Measurements from ENCODE around the gene PIK3R3. TPM values are rescaled to one million over a fixed set of nuclear protein-coding genes. Genes with fewer than 3 reads are reported as not detected.
A peak's percentile ranks its signal among the peaks of the same experiment; 100 is the strongest.

The PIK3R3 gene
- polyA plus RNA-seq, 2 of the 4 experiments (the other 2 are of a cell fraction): 2.1 to 2.2 TPM

- ChIA-PET CTCF (no interaction called here), POLR2A (no interaction called here)
- H3K27ac ChIP-seq: no peak overlapping the region
- no peaks in the 10 kb centered on the region for H3K4me1 ChIP-seq
- 86% methylated on average over 6 of the region's 6 CpGs for WGBS (ENCODE audit: missing lambda C conversion rate)
- H3K4me3 ChIP-seq: no peak overlapping the region
- H3K9me3 ChIP-seq: no peaks in the 10 kb centered on the region
- no peak for ATAC-seq
- DNase-seq (ENCODE audit: low read depth in 1 of 2, low spot score in 1 of 2): peak in 1 of 2 experiments; percentile 9
- FAIRE-seq: no peak
- H3K4me2 ChIP-seq: no peak overlapping the region
- TF ChIP-seq HOXB5 (CRISPR knock-in tag; IDR thresholded peaks at IDR 0.05): no peak
- TF ChIP-seq ZFP36 (IDR thresholded peaks at IDR 0.05; ENCODE audit: borderline replicate concordance, partially characterized antibody): no peak
- no peak for TF ChIP-seq CHD4 (IDR thresholded peaks at IDR 0.05; ENCODE audit: borderline replicate concordance)
- TF ChIP-seq TP53 (CRISPR knock-in tag; IDR thresholded peaks at IDR 0.05): no peak
- TF ChIP-seq FOSB (CRISPR knock-in tag; IDR thresholded peaks at IDR 0.05): no peak
- no peak for TF ChIP-seq PHF8 (IDR thresholded peaks at IDR 0.05; ENCODE audit: borderline replicate concordance, low read depth)
- TF ChIP-seq, protein P1, sequence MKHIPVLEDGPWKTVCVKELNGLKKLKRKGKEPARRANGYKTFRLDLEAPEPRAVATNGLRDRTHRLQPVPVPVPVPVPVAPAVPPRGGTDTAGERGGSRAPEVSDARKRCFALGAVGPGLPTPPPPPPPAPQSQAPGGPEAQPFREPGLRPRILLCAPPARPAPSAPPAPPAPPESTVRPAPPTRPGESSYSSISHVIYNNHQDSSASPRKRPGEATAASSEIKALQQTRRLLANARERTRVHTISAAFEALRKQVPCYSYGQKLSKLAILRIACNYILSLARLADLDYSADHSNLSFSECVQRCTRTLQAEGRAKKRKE (CRISPR knock-in tag; IDR thresholded peaks at IDR 0.05; ENCODE audit: low read depth): no peak
- no peak for TF ChIP-seq MYC (IDR thresholded peaks at IDR 0.05; ENCODE audit: borderline replicate concordance, low read length)
- TF ChIP-seq USF2 (IDR thresholded peaks at IDR 0.05): no peak
- TF ChIP-seq POLR2A (IDR thresholded peaks at IDR 0.05; ENCODE audit: low read length): no peak
- TF ChIP-seq REST (IDR thresholded peaks at IDR 0.05): no peak
- TF ChIP-seq EP300 (IDR thresholded peaks at IDR 0.05): no peak
- no peak for TF ChIP-seq FOXS1 (CRISPR knock-in tag; IDR thresholded peaks at IDR 0.05)
- TF ChIP-seq CEBPB (IDR thresholded peaks at IDR 0.05): no peak
- TF ChIP-seq, protein P2, sequence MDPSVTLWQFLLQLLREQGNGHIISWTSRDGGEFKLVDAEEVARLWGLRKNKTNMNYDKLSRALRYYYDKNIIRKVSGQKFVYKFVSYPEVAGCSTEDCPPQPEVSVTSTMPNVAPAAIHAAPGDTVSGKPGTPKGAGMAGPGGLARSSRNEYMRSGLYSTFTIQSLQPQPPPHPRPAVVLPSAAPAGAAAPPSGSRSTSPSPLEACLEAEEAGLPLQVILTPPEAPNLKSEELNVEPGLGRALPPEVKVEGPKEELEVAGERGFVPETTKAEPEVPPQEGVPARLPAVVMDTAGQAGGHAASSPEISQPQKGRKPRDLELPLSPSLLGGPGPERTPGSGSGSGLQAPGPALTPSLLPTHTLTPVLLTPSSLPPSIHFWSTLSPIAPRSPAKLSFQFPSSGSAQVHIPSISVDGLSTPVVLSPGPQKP (IDR thresholded peaks at IDR 0.05; ENCODE audit: low read depth, low read length): no peak
- TF ChIP-seq GATA3 (IDR thresholded peaks at IDR 0.05; ENCODE audit: borderline replicate concordance): no peak
- no peak for TF ChIP-seq TFCP2L1 (CRISPR knock-in tag; IDR thresholded peaks at IDR 0.05)
- no peak for TF ChIP-seq SMC3 (IDR thresholded peaks at IDR 0.05)
- no peak for TF ChIP-seq NPAS2 (CRISPR knock-in tag; IDR thresholded peaks at IDR 0.05; ENCODE audit: borderline replicate concordance)
Measured at GRCh38 chr1:46102769-46103476, 29.5 kb downstream of the PIK3R3 start.

GRCh38 chr1:46099215-46099614, 33.2 kb downstream of the PIK3R3 start:
- POLR2A ChIA-PET: no interaction called here
- FAIRE-seq (no peak), DNase-seq (ENCODE audit: low read depth in 1 of 2, low spot score in 1 of 2) (no peak), ATAC-seq (no peak)
- no peak overlapping the region for H3K4me3 ChIP-seq
- CTCF ChIA-PET: no interaction called here
- no peaks in the 10 kb centered on the region for H3K9me3 ChIP-seq
- no peaks in the 10 kb centered on the region for H3K4me1 ChIP-seq
- 88% methylated on average over 1 of the region's 1 CpG for WGBS (ENCODE audit: missing lambda C conversion rate)
- H3K27ac ChIP-seq: no peak overlapping the region
- no peak overlapping the region for H3K4me2 ChIP-seq
- TF ChIP-seq RAD21 (conservative IDR thresholded peaks at IDR 0.05 in 1 of 2, IDR thresholded peaks at IDR 0.05 in 1 of 2): no peak
- TF ChIP-seq PHF8 (IDR thresholded peaks at IDR 0.05; ENCODE audit: borderline replicate concordance, low read depth): no peak
- no peak for TF ChIP-seq JUNB (IDR thresholded peaks at IDR 0.05)
- TF ChIP-seq, protein P2 (IDR thresholded peaks at IDR 0.05; ENCODE audit: low read depth, low read length): no peak
- no peak for TF ChIP-seq POLR2A (IDR thresholded peaks at IDR 0.05; ENCODE audit: low read length)
- no peak for TF ChIP-seq JUN (IDR thresholded peaks at IDR 0.05)
- no peak for TF ChIP-seq CTCF (IDR thresholded peaks at IDR 0.05)
- TF ChIP-seq CBX8 (IDR thresholded peaks at IDR 0.05): no peak
- TF ChIP-seq HEYL (CRISPR knock-in tag; IDR thresholded peaks at IDR 0.05): no peak
- TF ChIP-seq MAX (IDR thresholded peaks at IDR 0.05): no peak
- no peak for TF ChIP-seq KDM5A (IDR thresholded peaks at IDR 0.05)
- TF ChIP-seq ESRRA (IDR thresholded peaks at IDR 0.05; ENCODE audit: borderline replicate concordance, low read length): no peak

Data from A549 (cell line).